Measurements from ENCODE around the gene SCAF4. TPM values are rescaled to one million over a fixed set of nuclear protein-coding genes. Genes with fewer than 3 reads are reported as not detected.
"Not testable (repeated sequence)": the region's sequence is repeated elsewhere in the genome, so short reads cannot be mapped to it uniquely, and the experiment has no call there.

The SCAF4 gene
- total RNA-seq, 1 donor from 2014 or later: 6.5 TPM

DNA sequence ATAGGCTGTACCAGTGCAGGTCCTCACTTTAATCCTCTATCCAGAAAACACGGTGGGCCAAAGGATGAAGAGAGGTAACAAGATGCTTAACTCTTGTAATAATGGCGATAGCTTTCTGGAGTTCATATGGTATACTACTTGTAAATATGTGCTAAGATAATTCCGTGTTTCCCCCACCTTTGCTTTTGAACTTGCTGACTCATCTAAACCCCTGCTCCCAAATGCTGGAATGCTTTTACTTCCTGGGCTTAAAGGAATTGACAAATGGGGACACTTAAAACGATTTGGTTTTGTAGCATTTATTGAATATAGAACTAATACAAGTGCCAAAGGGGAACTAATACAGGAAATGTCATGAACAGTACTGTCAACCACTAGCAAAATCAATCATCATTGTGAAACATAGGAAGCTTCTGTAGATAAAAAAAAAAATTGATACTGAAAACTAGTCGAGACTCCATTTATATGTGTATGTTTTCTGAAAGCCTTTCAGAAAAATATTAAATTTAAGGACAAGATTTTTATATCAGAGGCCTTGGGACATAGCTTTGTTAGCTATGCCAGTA lies 65.4 kb downstream of the SCAF4 start:
- H3K4me3 ChIP-seq (ENCODE audit: low read depth, low read length): no peak overlapping the region
- TF ChIP-seq CTCF (conservative IDR thresholded peaks at IDR 0.05; ENCODE audit: low read depth, low read length): no peak
- DNase-seq (ENCODE audit: low read depth): no peak

DNA sequence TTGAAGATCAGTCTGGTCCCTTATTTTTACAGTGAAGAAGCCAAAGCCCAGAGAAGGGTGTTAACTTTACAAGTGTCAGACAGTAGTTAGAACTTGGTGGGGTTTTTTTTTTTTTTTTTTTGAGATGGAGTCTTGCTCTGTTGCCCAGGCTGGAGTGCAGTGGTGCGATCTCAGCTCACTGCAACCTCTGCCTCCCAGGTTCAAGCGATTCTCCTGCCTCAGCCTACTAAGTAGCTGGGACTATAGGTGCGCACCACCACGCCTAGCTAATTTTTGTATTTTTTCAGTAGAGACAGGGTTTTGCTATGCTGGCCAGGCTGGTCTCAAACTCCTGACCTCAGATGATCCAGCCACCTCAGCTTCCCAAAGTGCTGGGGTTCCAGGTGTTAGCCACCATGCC lies 66.0 kb downstream of the SCAF4 start:
- not testable (repeated sequence) for DNase-seq (ENCODE audit: low read depth); H3K4me3 ChIP-seq (ENCODE audit: low read depth, low read length)

GRCh38 chr21:31665397-31665796 lies 66.5 kb downstream of the SCAF4 start:
- no peak for TF ChIP-seq CTCF (conservative IDR thresholded peaks at IDR 0.05; ENCODE audit: low read depth, low read length)
- DNase-seq (ENCODE audit: low read depth): no peak
- H3K4me3 ChIP-seq (ENCODE audit: low read depth, low read length): no peak overlapping the region

GRCh38 chr21:31663584-31664249 lies 68.2 kb downstream of the SCAF4 start:
- DNase-seq (ENCODE audit: low read depth): no peak
- no peak overlapping the region for H3K4me3 ChIP-seq (ENCODE audit: low read depth, low read length)
- no peak for TF ChIP-seq CTCF (conservative IDR thresholded peaks at IDR 0.05; ENCODE audit: low read depth, low read length)

- no peak for TF ChIP-seq CTCF (conservative IDR thresholded peaks at IDR 0.05; ENCODE audit: low read depth, low read length)
- no peak for DNase-seq (ENCODE audit: low read depth)
- peak overlapping the region; percentile 64 for H3K4me3 ChIP-seq (ENCODE audit: low read depth, low read length)
Observed at GRCh38 chr21:31660591-31660990, 71.3 kb downstream of the SCAF4 start.

DNA sequence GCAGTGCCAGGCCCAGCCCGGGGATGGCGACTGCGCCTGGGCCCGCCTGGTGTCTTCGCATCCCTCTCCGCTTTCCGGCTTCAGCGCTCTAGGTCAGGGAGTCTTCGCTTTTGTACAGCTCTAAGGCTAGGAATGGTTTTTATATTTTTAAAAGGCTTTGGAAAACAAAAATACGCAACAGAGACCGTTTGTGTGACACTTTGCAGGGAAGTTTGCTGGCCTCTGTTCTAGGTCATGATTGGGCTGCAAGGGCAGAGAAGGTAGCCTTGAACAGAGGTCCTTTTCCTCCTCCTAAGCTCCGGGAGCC lies 71.7 kb downstream of the SCAF4 start:
- peak overlapping the region; percentile 64 for H3K4me3 ChIP-seq (ENCODE audit: low read depth, low read length)
- TF ChIP-seq CTCF (conservative IDR thresholded peaks at IDR 0.05; ENCODE audit: low read depth, low read length): no peak
- no peak for DNase-seq (ENCODE audit: low read depth)

GRCh38 chr21:31659536-31660258 lies 72.2 kb downstream of the SCAF4 start, which contains the start of gene SOD1:
Gene SOD1 (plus strand): TSS chr21:31659693. CDS start chr21:31659770, 77 bp downstream.
- TF ChIP-seq CTCF (conservative IDR thresholded peaks at IDR 0.05; ENCODE audit: low read depth, low read length): no peak

More at GRCh38 chr21:31659536-31660258, 72.2 kb downstream of the SCAF4 start, which contains the start of gene SOD1:
- DNase-seq (ENCODE audit: low read depth): peak; percentile 31
- peak within 1 kb of the TSS; percentile 64 for H3K4me3 ChIP-seq (ENCODE audit: low read depth, low read length)
